HFFc6 (cell line): ENCODE results near the gene STPG1. TPM values are rescaled to one million over a fixed set of nuclear protein-coding genes. Genes with fewer than 3 reads are reported as not detected.

Source experiments
- DNase-seq: peaks from one replicate; pipeline ENCODE4 v3.0.0-alpha.2; 2018
- H3K27ac Mint-ChIP-seq: 2 replicates; pipeline ENCODE4 v1.8.0; 2020; ENCODE audit warnings: mild to moderate bottlenecking, mixed read lengths
- H3K27me3 Mint-ChIP-seq: 2 replicates; pipeline ENCODE4 v1.8.0; 2021; ENCODE audit warnings: mild to moderate bottlenecking, moderate library complexity, mixed read lengths; ENCODE audit not compliant: insufficient read depth
- H3K36me3 Mint-ChIP-seq: 2 replicates; pipeline ENCODE4 v1.8.0; 2021; ENCODE audit warnings: low read depth, mixed read lengths
- H3K4me1 Mint-ChIP-seq: 2 replicates; pipeline ENCODE4 v1.8.0; 2020; ENCODE audit warnings: low read depth, mixed read lengths
- H3K4me3 Mint-ChIP-seq: 2 replicates; pipeline ENCODE4 v1.8.0; 2020; ENCODE audit warnings: mild to moderate bottlenecking, moderate library complexity, mixed read lengths
- H3K9me3 Mint-ChIP-seq: 2 replicates; pipeline ENCODE4 v1.8.0; 2020; ENCODE audit warnings: mild to moderate bottlenecking, mixed read lengths
- CTCF ChIP-seq: fragments of 200-600 bp; sonication (generic); IDR thresholded peaks from 2 replicates; pipeline ENCODE4 v1.5.0; 2021; ENCODE audit warnings: antibody characterized with exemption, mild to moderate bottlenecking
- total RNA-seq, 6 experiments: library from RNA; stranded (reverse); fragmentation: NEBNext Ultra II Directional; extraction: Animal tissue kit (Norgen Biotek cat#: 25700); gene quantifications; 2 replicates in 1 of 6; 3 replicates in 5 of 6; pipeline ENCODE4 v1.2.3, GENCODE V29; 2021

STPG1 gene
- total RNA-seq, 6 experiments from 2014 or later, result 8.8 to 13.0 (median 11.0) TPM

DNA sequence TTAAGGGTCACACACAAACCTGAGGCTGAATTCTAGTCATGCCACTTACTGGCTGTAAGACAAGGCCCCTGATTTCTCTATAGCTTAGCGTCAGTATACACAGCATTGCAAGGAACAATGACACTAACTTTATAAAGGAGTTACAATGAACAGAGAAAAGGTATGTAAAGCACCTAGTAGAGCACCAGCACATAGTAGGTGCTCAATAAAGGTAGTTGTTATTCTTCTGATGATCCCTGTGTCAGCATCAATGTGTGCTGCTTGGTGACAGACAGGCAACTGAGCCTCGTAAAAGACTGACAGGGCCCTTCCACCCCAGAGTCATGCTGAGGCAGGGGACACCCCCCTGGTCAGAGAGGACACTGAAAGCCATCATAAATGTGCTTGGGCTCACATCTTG is 51.2 kb downstream of the STPG1 start:
- no peak overlapping the region for H3K4me3 Mint-ChIP-seq
- H3K9me3 Mint-ChIP-seq, result no peaks in the 10 kb centered on the region
- no peak overlapping the region; the same call in 1 of the 2 replicates for H3K27ac Mint-ChIP-seq
- DNase-seq, result no peak
- TF ChIP-seq CTCF, result no peak
- peaks cover 32% of the 10 kb centered on the region for H3K36me3 Mint-ChIP-seq
- peaks cover 11% of the 10 kb centered on the region for H3K27me3 Mint-ChIP-seq
- peaks cover 46% of the 10 kb centered on the region for H3K4me1 Mint-ChIP-seq

GRCh38 chr1:24361811-24362210 is 51.8 kb downstream of the STPG1 start:
- TF ChIP-seq CTCF, result no peak
- Mint-ChIP-seq H3K27me3 (peaks cover 11% of the 10 kb centered on the region), H3K4me3 (no peak overlapping the region), H3K36me3 (peaks cover 32% of the 10 kb centered on the region), H3K4me1 (peaks cover 46% of the 10 kb centered on the region), H3K27ac (no peak overlapping the region), H3K9me3 (no peaks in the 10 kb centered on the region)
- no peak for DNase-seq

DNA sequence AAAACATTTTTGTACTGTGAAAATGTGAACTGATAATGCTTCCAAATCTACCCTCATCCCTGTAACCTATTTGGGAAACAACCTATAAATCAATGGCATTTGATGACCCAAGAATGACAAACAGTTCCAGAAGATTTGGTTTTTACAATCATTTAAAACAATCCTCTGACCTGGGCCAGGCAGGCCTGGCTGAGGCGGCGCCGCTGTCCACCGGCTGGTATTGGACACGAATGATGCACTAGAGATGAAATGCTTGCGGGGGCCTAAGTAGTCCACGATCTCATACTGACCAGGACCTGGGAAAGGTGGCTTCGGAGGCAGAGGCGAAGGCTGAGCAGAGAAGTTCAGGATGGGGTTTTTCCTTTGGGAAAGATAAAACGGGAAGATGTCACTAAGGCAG is 52.9 kb downstream of the STPG1 start:
- Mint-ChIP-seq H3K9me3 (no peaks in the 10 kb centered on the region), H3K27ac (no peak overlapping the region), H3K27me3 (peaks cover 11% of the 10 kb centered on the region), H3K4me1 (peaks cover 35% of the 10 kb centered on the region), H3K4me3 (no peak overlapping the region), H3K36me3 (peaks cover 23% of the 10 kb centered on the region)
- DNase-seq, result no peak
- no peak for TF ChIP-seq CTCF

DNA sequence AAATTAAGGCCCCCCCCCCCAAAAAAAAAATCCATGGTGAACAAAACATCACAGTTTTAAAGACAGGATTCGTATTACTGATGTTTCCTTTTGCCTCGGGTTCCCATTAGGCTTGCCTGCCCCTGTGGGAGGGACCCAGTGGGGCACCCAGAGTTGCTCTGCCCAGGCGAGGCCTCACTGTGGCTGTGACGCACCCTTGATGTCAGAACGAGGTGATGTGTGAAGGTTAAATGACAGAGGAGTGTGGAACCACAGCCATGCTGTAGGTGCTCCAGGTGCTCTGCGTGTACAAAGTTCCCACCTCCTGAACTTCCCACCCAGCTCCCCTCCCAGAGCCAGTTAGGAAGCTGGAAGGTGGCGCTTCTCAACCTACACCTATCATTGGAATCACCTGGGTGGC is 56.5 kb downstream of the STPG1 start:
- Mint-ChIP-seq H3K36me3 (peaks cover 11% of the 10 kb centered on the region), H3K27me3 (peaks cover 4% of the 10 kb centered on the region; the same call in 1 of the 2 replicates), H3K27ac (no peak overlapping the region), H3K4me3 (no peak overlapping the region), H3K9me3 (no peaks in the 10 kb centered on the region), H3K4me1 (peaks cover 6% of the 10 kb centered on the region)
- DNase-seq, result no peak
- no peak for TF ChIP-seq CTCF

DNA sequence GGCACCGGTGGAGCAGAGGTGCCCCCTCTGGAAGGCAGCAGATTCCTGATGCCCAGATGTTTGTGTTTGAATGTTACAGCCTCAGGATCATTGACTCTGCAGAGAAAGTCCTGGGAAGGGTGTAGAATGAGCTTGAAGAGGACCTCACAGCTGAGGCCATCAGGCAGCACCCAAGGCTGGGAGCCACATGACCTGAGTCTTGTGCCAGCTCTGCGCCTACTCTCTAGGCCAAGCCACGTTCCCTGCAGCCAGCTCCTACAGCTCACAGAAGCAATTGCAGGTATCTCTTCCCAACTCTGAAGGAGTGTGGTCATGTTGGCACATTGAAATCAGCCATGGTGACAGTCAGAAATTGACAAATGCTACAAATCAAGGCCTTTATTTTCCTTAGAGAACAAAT is 58.1 kb downstream of the STPG1 start:
- Mint-ChIP-seq H3K4me3 (no peak overlapping the region), H3K9me3 (no peaks in the 10 kb centered on the region), H3K4me1 (peaks cover 18% of the 10 kb centered on the region), H3K36me3 (peaks cover 5% of the 10 kb centered on the region), H3K27ac (no peak overlapping the region), H3K27me3 (peaks cover 2% of the 10 kb centered on the region; the same call in 1 of the 2 replicates)
- no peak for DNase-seq
- TF ChIP-seq CTCF, result no peak
